HEK293 (cell line): ENCODE data around the gene CADPS.

Experiments
- HOXA7 ChIP-seq: sonication (generic); formaldehyde crosslinking; IDR thresholded peaks from 2 replicates; pipeline ENCODE4 v1.8.1; 2022; ENCODE audit warnings: missing genetic modification reagents, borderline replicate concordance
- YY1 ChIP-seq: fragments of 450-650 bp; formaldehyde crosslinking; IDR thresholded peaks from 2 replicates; pipeline ENCODE4 v1.5.1; 2018; ENCODE audit warnings: missing biosample characterization, missing genetic modification characterization
- ZNF366 ChIP-seq: fragments of 450-650 bp; formaldehyde crosslinking; conservative IDR thresholded peaks from 2 replicates; pipeline ENCODE4 v1.5.1; 2016; ENCODE audit warnings: missing biosample characterization, missing genetic modification characterization
- ZNF510 ChIP-seq: fragments of 450-650 bp; formaldehyde crosslinking; IDR thresholded peaks from 2 replicates; pipeline ENCODE4 v1.5.1; 2018; ENCODE audit warnings: mild to moderate bottlenecking, missing genetic modification characterization, missing biosample characterization; ENCODE audit not compliant: insufficient replicate concordance
- ZNF549 ChIP-seq: fragments of 450-650 bp; IDR thresholded peaks from 2 replicates; pipeline ENCODE4 v1.5.1; 2018; ENCODE audit warnings: missing biosample characterization, missing genetic modification characterization, mild to moderate bottlenecking, inconsistent platforms, moderate library complexity
- ZNF600 ChIP-seq: fragments of 450-650 bp; formaldehyde crosslinking; IDR thresholded peaks from 2 replicates; pipeline ENCODE4 v1.5.1; 2016; ENCODE audit warnings: missing biosample characterization, missing genetic modification characterization
- TF ChIP-seq, protein P1 (sequence below): fragments of 450-650 bp; formaldehyde crosslinking; IDR thresholded peaks from 2 replicates; pipeline ENCODE4 v1.5.1; 2016; ENCODE audit warnings: missing biosample characterization, missing genetic modification characterization
- TF ChIP-seq, protein P2 (sequence below): fragments of 450-650 bp; formaldehyde crosslinking; IDR thresholded peaks from 2 replicates; pipeline ENCODE4 v1.5.1; 2016; ENCODE audit warnings: missing biosample characterization, missing genetic modification characterization
- TF ChIP-seq, protein P3 (sequence below): fragments of 450-650 bp; formaldehyde crosslinking; IDR thresholded peaks from 2 replicates; pipeline ENCODE4 v1.5.1; 2016; ENCODE audit warnings: missing biosample characterization, missing genetic modification characterization
- TF ChIP-seq, protein P4 (sequence below): fragments of 450-650 bp; formaldehyde crosslinking; IDR thresholded peaks from 2 replicates; pipeline ENCODE4 v1.5.1; 2016; ENCODE audit warnings: missing biosample characterization, missing genetic modification characterization
- TF ChIP-seq, protein P5 (sequence below): fragments of 450-650 bp; formaldehyde crosslinking; IDR thresholded peaks from 2 replicates; pipeline ENCODE4 v1.5.1; 2016; ENCODE audit warnings: missing biosample characterization, missing genetic modification characterization
- TF ChIP-seq, protein P6 (sequence below): fragments of 450-650 bp; formaldehyde crosslinking; conservative IDR thresholded peaks from 2 replicates; pipeline ENCODE4 v1.5.1; 2016; ENCODE audit warnings: low read depth, missing biosample characterization, missing genetic modification characterization
- TF ChIP-seq, protein P7 (sequence below): fragments of 450-650 bp; formaldehyde crosslinking; IDR thresholded peaks from 2 replicates; pipeline ENCODE4 v1.5.1; 2016; ENCODE audit warnings: missing biosample characterization, missing genetic modification characterization, low read depth

DNA sequence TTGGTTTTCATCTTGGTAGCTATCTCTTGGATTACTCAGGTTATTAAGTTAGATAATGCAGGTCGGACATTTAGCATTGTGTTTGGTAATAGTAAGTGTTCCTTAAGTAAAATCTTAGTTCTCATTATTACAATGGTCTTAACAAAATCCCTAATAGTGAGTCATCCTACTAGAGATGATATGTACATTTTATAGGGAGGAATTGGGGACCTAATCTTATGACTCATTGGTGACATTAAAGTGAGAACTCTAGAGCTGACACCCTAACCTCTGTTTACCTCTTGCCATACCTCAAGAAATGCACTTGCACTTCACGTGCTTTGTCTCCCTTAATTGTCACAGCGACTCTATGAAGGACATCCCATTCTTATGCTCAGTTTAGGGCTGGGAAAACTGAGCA, 174.9 kb downstream of the CADPS start:
- TF ChIP-seq YY1 (tag by site-specific recombination) (no peak), ZNF600 (tag by site-specific recombination) (no peak), ZNF510 (tag by site-specific recombination) (no peak), HOXA7 (CRISPR knock-in tag) (no peak), ZNF549 (tag by site-specific recombination) (no peak), ZNF366 (tag by site-specific recombination) (no peak)
- TF ChIP-seq, protein P1, sequence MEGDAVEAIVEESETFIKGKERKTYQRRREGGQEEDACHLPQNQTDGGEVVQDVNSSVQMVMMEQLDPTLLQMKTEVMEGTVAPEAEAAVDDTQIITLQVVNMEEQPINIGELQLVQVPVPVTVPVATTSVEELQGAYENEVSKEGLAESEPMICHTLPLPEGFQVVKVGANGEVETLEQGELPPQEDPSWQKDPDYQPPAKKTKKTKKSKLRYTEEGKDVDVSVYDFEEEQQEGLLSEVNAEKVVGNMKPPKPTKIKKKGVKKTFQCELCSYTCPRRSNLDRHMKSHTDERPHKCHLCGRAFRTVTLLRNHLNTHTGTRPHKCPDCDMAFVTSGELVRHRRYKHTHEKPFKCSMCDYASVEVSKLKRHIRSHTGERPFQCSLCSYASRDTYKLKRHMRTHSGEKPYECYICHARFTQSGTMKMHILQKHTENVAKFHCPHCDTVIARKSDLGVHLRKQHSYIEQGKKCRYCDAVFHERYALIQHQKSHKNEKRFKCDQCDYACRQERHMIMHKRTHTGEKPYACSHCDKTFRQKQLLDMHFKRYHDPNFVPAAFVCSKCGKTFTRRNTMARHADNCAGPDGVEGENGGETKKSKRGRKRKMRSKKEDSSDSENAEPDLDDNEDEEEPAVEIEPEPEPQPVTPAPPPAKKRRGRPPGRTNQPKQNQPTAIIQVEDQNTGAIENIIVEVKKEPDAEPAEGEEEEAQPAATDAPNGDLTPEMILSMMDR (tag by site-specific recombination) = no peak
- TF ChIP-seq, protein P2, sequence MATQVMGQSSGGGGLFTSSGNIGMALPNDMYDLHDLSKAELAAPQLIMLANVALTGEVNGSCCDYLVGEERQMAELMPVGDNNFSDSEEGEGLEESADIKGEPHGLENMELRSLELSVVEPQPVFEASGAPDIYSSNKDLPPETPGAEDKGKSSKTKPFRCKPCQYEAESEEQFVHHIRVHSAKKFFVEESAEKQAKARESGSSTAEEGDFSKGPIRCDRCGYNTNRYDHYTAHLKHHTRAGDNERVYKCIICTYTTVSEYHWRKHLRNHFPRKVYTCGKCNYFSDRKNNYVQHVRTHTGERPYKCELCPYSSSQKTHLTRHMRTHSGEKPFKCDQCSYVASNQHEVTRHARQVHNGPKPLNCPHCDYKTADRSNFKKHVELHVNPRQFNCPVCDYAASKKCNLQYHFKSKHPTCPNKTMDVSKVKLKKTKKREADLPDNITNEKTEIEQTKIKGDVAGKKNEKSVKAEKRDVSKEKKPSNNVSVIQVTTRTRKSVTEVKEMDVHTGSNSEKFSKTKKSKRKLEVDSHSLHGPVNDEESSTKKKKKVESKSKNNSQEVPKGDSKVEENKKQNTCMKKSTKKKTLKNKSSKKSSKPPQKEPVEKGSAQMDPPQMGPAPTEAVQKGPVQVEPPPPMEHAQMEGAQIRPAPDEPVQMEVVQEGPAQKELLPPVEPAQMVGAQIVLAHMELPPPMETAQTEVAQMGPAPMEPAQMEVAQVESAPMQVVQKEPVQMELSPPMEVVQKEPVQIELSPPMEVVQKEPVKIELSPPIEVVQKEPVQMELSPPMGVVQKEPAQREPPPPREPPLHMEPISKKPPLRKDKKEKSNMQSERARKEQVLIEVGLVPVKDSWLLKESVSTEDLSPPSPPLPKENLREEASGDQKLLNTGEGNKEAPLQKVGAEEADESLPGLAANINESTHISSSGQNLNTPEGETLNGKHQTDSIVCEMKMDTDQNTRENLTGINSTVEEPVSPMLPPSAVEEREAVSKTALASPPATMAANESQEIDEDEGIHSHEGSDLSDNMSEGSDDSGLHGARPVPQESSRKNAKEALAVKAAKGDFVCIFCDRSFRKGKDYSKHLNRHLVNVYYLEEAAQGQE = no peak
- TF ChIP-seq, protein P3, sequence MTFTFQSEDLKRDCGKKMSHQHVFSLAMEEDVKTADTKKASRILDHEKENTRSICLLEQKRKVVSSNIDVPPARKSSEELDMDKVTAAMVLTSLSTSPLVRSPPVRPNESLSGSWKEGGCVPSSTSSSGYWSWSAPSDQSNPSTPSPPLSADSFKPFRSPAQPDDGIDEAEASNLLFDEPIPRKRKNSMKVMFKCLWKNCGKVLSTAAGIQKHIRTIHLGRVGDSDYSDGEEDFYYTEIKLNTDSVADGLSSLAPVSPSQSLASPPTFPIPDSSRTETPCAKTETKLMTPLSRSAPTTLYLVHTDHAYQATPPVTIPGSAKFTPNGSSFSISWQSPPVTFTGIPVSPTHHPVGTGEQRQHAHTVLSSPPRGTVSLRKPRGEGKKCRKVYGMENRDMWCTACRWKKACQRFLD = no peak
- TF ChIP-seq, protein P4, sequence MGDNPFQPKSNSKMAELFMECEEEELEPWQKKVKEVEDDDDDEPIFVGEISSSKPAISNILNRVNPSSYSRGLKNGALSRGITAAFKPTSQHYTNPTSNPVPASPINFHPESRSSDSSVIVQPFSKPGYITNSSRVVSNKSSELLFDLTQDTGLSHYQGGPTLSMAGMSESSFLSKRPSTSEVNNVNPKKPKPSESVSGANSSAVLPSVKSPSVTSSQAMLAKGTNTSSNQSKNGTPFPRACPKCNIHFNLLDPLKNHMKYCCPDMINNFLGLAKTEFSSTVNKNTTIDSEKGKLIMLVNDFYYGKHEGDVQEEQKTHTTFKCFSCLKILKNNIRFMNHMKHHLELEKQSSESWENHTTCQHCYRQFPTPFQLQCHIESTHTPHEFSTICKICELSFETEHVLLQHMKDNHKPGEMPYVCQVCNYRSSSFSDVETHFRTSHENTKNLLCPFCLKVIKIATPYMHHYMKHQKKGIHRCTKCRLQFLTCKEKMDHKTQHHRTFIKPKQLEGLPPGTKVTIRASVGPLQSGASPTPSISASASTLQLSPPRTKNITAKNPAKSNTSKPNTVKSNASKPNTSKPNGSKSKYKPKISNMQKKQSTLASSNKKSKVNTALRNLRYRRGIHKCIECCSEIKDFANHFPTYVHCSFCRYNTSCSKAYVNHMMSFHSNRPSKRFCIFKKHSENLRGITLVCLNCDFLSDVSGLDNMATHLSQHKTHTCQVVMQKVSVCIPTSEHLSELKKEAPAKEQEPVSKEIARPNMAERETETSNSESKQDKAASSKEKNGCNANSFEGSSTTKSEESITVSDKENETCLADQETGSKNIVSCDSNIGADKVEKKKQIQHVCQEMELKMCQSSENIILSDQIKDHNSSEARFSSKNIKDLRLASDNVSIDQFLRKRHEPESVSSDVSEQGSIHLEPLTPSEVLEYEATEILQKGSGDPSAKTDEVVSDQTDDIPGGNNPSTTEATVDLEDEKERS (tag by site-specific recombination) = no peak
- TF ChIP-seq, protein P5, sequence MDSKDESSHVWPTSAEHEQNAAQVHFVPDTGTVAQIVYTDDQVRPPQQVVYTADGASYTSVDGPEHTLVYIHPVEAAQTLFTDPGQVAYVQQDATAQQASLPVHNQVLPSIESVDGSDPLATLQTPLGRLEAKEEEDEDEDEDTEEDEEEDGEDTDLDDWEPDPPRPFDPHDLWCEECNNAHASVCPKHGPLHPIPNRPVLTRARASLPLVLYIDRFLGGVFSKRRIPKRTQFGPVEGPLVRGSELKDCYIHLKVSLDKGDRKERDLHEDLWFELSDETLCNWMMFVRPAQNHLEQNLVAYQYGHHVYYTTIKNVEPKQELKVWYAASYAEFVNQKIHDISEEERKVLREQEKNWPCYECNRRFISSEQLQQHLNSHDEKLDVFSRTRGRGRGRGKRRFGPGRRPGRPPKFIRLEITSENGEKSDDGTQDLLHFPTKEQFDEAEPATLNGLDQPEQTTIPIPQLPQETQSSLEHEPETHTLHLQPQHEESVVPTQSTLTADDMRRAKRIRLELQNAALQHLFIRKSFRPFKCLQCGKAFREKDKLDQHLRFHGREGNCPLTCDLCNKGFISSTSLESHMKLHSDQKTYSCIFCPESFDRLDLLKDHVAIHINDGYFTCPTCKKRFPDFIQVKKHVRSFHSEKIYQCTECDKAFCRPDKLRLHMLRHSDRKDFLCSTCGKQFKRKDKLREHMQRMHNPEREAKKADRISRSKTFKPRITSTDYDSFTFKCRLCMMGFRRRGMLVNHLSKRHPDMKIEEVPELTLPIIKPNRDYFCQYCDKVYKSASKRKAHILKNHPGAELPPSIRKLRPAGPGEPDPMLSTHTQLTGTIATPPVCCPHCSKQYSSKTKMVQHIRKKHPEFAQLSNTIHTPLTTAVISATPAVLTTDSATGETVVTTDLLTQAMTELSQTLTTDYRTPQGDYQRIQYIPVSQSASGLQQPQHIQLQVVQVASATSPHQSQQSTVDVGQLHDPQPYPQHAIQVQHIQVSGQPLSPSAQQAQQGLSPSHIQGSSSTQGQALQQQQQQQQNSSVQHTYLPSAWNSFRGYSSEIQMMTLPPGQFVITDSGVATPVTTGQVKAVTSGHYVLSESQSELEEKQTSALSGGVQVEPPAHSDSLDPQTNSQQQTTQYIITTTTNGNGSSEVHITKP = no peak
- TF ChIP-seq, protein P6, sequence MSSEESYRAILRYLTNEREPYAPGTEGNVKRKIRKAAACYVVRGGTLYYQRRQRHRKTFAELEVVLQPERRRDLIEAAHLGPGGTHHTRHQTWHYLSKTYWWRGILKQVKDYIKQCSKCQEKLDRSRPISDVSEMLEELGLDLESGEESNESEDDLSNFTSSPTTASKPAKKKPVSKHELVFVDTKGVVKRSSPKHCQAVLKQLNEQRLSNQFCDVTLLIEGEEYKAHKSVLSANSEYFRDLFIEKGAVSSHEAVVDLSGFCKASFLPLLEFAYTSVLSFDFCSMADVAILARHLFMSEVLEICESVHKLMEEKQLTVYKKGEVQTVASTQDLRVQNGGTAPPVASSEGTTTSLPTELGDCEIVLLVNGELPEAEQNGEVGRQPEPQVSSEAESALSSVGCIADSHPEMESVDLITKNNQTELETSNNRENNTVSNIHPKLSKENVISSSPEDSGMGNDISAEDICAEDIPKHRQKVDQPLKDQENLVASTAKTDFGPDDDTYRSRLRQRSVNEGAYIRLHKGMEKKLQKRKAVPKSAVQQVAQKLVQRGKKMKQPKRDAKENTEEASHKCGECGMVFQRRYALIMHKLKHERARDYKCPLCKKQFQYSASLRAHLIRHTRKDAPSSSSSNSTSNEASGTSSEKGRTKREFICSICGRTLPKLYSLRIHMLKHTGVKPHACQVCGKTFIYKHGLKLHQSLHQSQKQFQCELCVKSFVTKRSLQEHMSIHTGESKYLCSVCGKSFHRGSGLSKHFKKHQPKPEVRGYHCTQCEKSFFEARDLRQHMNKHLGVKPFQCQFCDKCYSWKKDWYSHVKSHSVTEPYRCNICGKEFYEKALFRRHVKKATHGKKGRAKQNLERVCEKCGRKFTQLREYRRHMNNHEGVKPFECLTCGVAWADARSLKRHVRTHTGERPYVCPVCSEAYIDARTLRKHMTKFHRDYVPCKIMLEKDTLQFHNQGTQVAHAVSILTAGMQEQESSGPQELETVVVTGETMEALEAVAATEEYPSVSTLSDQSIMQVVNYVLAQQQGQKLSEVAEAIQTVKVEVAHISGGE = no peak
- TF ChIP-seq, protein P7, sequence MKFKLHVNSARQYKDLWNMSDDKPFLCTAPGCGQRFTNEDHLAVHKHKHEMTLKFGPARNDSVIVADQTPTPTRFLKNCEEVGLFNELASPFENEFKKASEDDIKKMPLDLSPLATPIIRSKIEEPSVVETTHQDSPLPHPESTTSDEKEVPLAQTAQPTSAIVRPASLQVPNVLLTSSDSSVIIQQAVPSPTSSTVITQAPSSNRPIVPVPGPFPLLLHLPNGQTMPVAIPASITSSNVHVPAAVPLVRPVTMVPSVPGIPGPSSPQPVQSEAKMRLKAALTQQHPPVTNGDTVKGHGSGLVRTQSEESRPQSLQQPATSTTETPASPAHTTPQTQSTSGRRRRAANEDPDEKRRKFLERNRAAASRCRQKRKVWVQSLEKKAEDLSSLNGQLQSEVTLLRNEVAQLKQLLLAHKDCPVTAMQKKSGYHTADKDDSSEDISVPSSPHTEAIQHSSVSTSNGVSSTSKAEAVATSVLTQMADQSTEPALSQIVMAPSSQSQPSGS (tag by site-specific recombination) = no peak
